GM12878 (cell line): ENCODE measurements around the gene NINL.

Experiments used
- BRCA1 ChIP-seq: IDR thresholded peaks from 2 replicates; pipeline ENCODE4 v1.6.1; 2011; ENCODE audit warnings: low read depth, low read length, improper control_type of control experiment
- EZH2 ChIP-seq: IDR thresholded peaks from 2 replicates; pipeline ENCODE4 v1.6.1; 2012; ENCODE audit warnings: low read depth, mild to moderate bottlenecking, control low read depth, inconsistent platforms, low read length, borderline replicate concordance; ENCODE audit not compliant: control insufficient read depth
- RFX5 ChIP-seq: IDR thresholded peaks from 2 replicates; pipeline ENCODE4 v1.6.1; 2011; ENCODE audit warnings: low read depth, low read length, improper control_type of control experiment
- ZNF24 ChIP-seq: fragments of 450-650 bp; IDR thresholded peaks from 2 replicates; pipeline ENCODE4 v1.6.1; 2017; ENCODE audit warnings: antibody characterized with exemption, mild to moderate bottlenecking
- ZZZ3 ChIP-seq: IDR thresholded peaks from 2 replicates; pipeline ENCODE4 v1.6.1; 2011; ENCODE audit warnings: low read depth; ENCODE audit not compliant: control insufficient read depth, insufficient read length
- TF ChIP-seq, protein P1 (sequence below): fragments of 450-650 bp; IDR thresholded peaks from 2 replicates; pipeline ENCODE4 v1.6.1; 2018; ENCODE audit warnings: mild to moderate bottlenecking, low read depth, moderate library complexity; ENCODE audit not compliant: partially characterized antibody

DNA sequence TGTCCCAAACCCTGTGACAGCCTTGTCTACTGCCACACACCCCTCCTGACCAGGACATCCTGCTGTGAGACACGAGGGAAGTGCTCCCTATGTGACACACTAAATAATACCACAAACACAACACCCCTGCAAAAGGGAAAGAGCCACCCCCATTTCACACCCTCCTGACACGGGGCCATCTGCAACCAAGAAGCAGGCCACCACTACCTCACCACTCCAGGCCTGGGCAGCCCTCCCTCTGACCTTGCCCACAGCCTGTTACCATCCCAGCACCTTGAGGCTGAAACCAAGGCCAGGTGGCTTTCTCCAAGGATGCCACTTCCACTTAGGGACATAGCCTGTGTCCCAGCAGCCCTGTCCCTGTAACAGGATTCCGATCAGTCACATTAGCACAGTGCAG, 68.2 kb downstream of the NINL start:
- TF ChIP-seq RFX5: no peak
- TF ChIP-seq EZH2: no peak
- TF ChIP-seq, protein P1, sequence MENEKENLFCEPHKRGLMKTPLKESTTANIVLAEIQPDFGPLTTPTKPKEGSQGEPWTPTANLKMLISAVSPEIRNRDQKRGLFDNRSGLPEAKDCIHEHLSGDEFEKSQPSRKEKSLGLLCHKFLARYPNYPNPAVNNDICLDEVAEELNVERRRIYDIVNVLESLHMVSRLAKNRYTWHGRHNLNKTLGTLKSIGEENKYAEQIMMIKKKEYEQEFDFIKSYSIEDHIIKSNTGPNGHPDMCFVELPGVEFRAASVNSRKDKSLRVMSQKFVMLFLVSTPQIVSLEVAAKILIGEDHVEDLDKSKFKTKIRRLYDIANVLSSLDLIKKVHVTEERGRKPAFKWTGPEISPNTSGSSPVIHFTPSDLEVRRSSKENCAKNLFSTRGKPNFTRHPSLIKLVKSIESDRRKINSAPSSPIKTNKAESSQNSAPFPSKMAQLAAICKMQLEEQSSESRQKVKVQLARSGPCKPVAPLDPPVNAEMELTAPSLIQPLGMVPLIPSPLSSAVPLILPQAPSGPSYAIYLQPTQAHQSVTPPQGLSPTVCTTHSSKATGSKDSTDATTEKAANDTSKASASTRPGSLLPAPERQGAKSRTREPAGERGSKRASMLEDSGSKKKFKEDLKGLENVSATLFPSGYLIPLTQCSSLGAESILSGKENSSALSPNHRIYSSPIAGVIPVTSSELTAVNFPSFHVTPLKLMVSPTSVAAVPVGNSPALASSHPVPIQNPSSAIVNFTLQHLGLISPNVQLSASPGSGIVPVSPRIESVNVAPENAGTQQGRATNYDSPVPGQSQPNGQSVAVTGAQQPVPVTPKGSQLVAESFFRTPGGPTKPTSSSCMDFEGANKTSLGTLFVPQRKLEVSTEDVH: no peak
- TF ChIP-seq BRCA1: no peak
- TF ChIP-seq ZNF24: no peak
- no peak for TF ChIP-seq ZZZ3
